H9 (cell line): ENCODE measurements around the gene CHCHD6. TPM values are rescaled to one million over a fixed set of nuclear protein-coding genes. Genes with fewer than 3 reads are reported as not detected.
A peak's percentile ranks its signal among the peaks of the same experiment; 100 is the strongest.

Source experiments
- DNase-seq: peaks from one replicate; pipeline ENCODE4 v3.0.0-alpha.2; 2017
- H2AFZ ChIP-seq: one replicate; pipeline ENCODE4 v1.6.1; 2013; ENCODE audit warnings: mild to moderate bottlenecking, low read length, control low read depth, moderate library complexity
- H2AK5ac ChIP-seq: 2 replicates; pipeline ENCODE4 v1.6.1; 2013; ENCODE audit warnings: low read length, control low read depth, mixed read lengths; ENCODE audit not compliant: insufficient read length
- H2BK120ac ChIP-seq: one replicate; pipeline ENCODE4 v1.6.1; 2013; ENCODE audit warnings: low read depth, mild to moderate bottlenecking, low read length, control low read depth, inconsistent platforms; ENCODE audit not compliant: poor library complexity, severe bottlenecking
- H2BK12ac ChIP-seq: 2 replicates; pipeline ENCODE4 v1.6.1; 2013; ENCODE audit warnings: low read length, control low read depth, mixed read lengths, low read depth; ENCODE audit not compliant: insufficient read length
- H2BK15ac ChIP-seq: 2 replicates; pipeline ENCODE4 v1.6.1; 2013; ENCODE audit warnings: low read depth, low read length, control low read depth
- H2BK20ac ChIP-seq: one replicate; pipeline ENCODE4 v1.6.1; 2013; ENCODE audit warnings: low read depth, mild to moderate bottlenecking, low read length, control low read depth, inconsistent platforms; ENCODE audit not compliant: poor library complexity, severe bottlenecking
- H2BK5ac ChIP-seq: 2 replicates; pipeline ENCODE4 v1.6.1; 2013; ENCODE audit warnings: low read length, control low read depth, mixed read lengths; ENCODE audit not compliant: insufficient read length
- H3K14ac ChIP-seq: 2 replicates; pipeline ENCODE4 v1.6.1; 2013; ENCODE audit warnings: low read length, control low read depth; ENCODE audit not compliant: insufficient read depth
- H3K18ac ChIP-seq: 2 replicates; pipeline ENCODE4 v1.6.1; 2013; ENCODE audit warnings: low read depth, mild to moderate bottlenecking, mixed read lengths, low read length, control low read depth; ENCODE audit not compliant: insufficient read length
- H3K23ac ChIP-seq: 2 replicates; pipeline ENCODE4 v1.6.1; 2013; ENCODE audit warnings: low read length, control low read depth, mixed read lengths, low read depth; ENCODE audit not compliant: insufficient read length
- H3K23me2 ChIP-seq: 2 replicates; pipeline ENCODE4 v1.6.1; 2013; ENCODE audit warnings: low read depth, mild to moderate bottlenecking, mixed read lengths, low read length, control low read depth; ENCODE audit not compliant: insufficient read length, poor library complexity, severe bottlenecking
- H3K27ac ChIP-seq: 2 replicates; pipeline ENCODE4 v1.5.1; 2013; ENCODE audit warnings: low read length, control low read depth, mixed read lengths, low read depth; ENCODE audit not compliant: insufficient read length
- H3K27me3 ChIP-seq: 2 replicates; pipeline ENCODE4 v1.6.1; 2013; ENCODE audit warnings: low read length, control low read depth, inconsistent platforms; ENCODE audit not compliant: insufficient read depth
- H3K4ac ChIP-seq: 2 replicates; pipeline ENCODE4 v1.6.1; 2013; ENCODE audit warnings: low read depth, mild to moderate bottlenecking, control low read depth, inconsistent platforms, low read length, moderate library complexity
- H3K4me1 ChIP-seq: 2 replicates; pipeline ENCODE4 v1.6.1; 2013; ENCODE audit warnings: low read length, control low read depth, inconsistent platforms; ENCODE audit not compliant: insufficient read depth
- H3K4me2 ChIP-seq: 2 replicates; pipeline ENCODE4 v1.6.1; 2013; ENCODE audit warnings: low read length, control low read depth, mixed read lengths; ENCODE audit not compliant: insufficient read length, insufficient read depth
- H3K56ac ChIP-seq: 2 replicates; pipeline ENCODE4 v1.6.1; 2013; ENCODE audit warnings: low read depth, mild to moderate bottlenecking, mixed read lengths, low read length, control low read depth; ENCODE audit not compliant: insufficient read length
- H3K79me1 ChIP-seq: 2 replicates; pipeline ENCODE4 v1.6.1; 2013; ENCODE audit warnings: low read depth, mild to moderate bottlenecking, moderate library complexity, low read length, control low read depth, inconsistent platforms; ENCODE audit not compliant: insufficient read depth, poor library complexity, severe bottlenecking
- H3K79me2 ChIP-seq: 2 replicates; pipeline ENCODE4 v1.6.1; 2013; ENCODE audit warnings: low read length, control low read depth, inconsistent platforms; ENCODE audit not compliant: insufficient read depth
- H3K9ac ChIP-seq: 2 replicates; pipeline ENCODE4 v1.6.1; 2013; ENCODE audit warnings: low read length, control low read depth, mixed read lengths; ENCODE audit not compliant: insufficient read length; ENCODE audit errors: extremely low read depth
- H3K9me3 ChIP-seq: one replicate; pipeline ENCODE4 v1.6.1; 2013; ENCODE audit warnings: low read depth, low read length, inconsistent platforms; ENCODE audit not compliant: control insufficient read depth
- H3T11ph ChIP-seq: one replicate; pipeline ENCODE4 v1.6.1; 2013; ENCODE audit warnings: mild to moderate bottlenecking, low read length, control low read depth, inconsistent platforms
- H4K20me1 ChIP-seq: one replicate; pipeline ENCODE4 v1.6.1; 2013; ENCODE audit not compliant: control insufficient read depth, insufficient read length, insufficient read depth
- H4K5ac ChIP-seq: 2 replicates; pipeline ENCODE4 v1.6.1; 2013; ENCODE audit warnings: low read depth, mild to moderate bottlenecking, mixed read lengths, low read length, control low read depth; ENCODE audit not compliant: insufficient read length
- H4K8ac ChIP-seq: replicated peaks from 2 replicates; pipeline ENCODE4 v1.6.1; 2013; ENCODE audit warnings: low read length, control low read depth, mixed read lengths, low read depth; ENCODE audit not compliant: insufficient read length
- H4K91ac ChIP-seq: 2 replicates; pipeline ENCODE4 v1.6.1; 2013; ENCODE audit warnings: low read depth, mild to moderate bottlenecking, moderate library complexity, mixed read lengths, low read length, control low read depth; ENCODE audit not compliant: insufficient read length
- H3K27ac Mint-ChIP-seq, 3 experiments: 2 replicates in 2 of 3; 3 replicates in 1 of 3; pipeline ENCODE4 v1.8.0; 2020 to 2021; ENCODE audit warnings: mixed read lengths in 3 of 3, mild to moderate bottlenecking in 1 of 3, moderate library complexity in 1 of 3
- H3K27me3 Mint-ChIP-seq: 2 replicates; pipeline ENCODE4 v1.8.0; 2021; ENCODE audit warnings: low read depth, mild to moderate bottlenecking, moderate library complexity, mixed read lengths
- H3K36me3 Mint-ChIP-seq, 3 experiments: 2 replicates in 2 of 3; 3 replicates in 1 of 3; pipeline ENCODE4 v1.8.0; 2020 to 2021; ENCODE audit warnings: low read depth in 3 of 3, mixed read lengths in 3 of 3; ENCODE audit not compliant: insufficient read depth in 1 of 3
- H3K4me1 Mint-ChIP-seq, 2 experiments: 2 replicates each; pipeline ENCODE4 v1.8.0; 2020; ENCODE audit warnings: mixed read lengths in 2 of 2
- H3K4me3 Mint-ChIP-seq, 2 experiments: 2 replicates in 1 of 2; 3 replicates in 1 of 2; pipeline ENCODE4 v1.8.0; 2020 to 2021; ENCODE audit warnings: mild to moderate bottlenecking in 2 of 2, mixed read lengths in 2 of 2, moderate library complexity in 1 of 2
- H3K9me3 Mint-ChIP-seq, 2 experiments: 2 replicates in 1 of 2; 3 replicates in 1 of 2; pipeline ENCODE4 v1.8.0; 2020; ENCODE audit warnings: mild to moderate bottlenecking in 2 of 2, mixed read lengths in 2 of 2, moderate library complexity in 1 of 2
- WGBS: extraction: QIAGEN DNeasy Blood & Tissue Kit; methylation state at CpG from one replicate; pipeline ENCODE4 v1.1.7; 2013; ENCODE audit warnings: missing lambda C conversion rate, low lambda C conversion rate, mixed read lengths; ENCODE audit not compliant: insufficient read length; ENCODE audit errors: extremely low coverage; 5-methylcytosine and 5-hydroxymethylcytosine counted together
- total RNA-seq: library from RNA; stranded (reverse); gene quantifications from 2 replicates; pipeline ENCODE4 v1.2.1, GENCODE V29; 2021
- TF ChIP-seq, protein P1 (sequence below): fragments of 200-600 bp; sonication (generic); conservative IDR thresholded peaks from 3 replicates; pipeline ENCODE4 v1.8.0; 2021; ENCODE audit warnings: antibody characterized with exemption, mild to moderate bottlenecking

Gene CHCHD6
- total RNA-seq, 1 experiment from 2014 or later: 34.2 TPM

- H3K56ac ChIP-seq: no peak overlapping the region
- H3K4me2 ChIP-seq: no peak overlapping the region
- H2BK20ac ChIP-seq: no peak overlapping the region
- no peak overlapping the region for H2AFZ ChIP-seq
- no peaks in the 10 kb centered on the region for H3K9me3 ChIP-seq
- no peak overlapping the region; the same call in 1 of the 2 replicates for H3K14ac ChIP-seq
- Mint-ChIP-seq H3K9me3 (peaks cover 6% of the 10 kb centered on the region in 2 experiments), H3K27me3 (peaks cover 51% of the 10 kb centered on the region), H3K4me1 (peaks cover 12 to 26% of the 10 kb centered on the region in 2 experiments), H3K27ac (no peak overlapping the region), H3K36me3 (no peaks in the 10 kb centered on the region), H3K4me3 (peak overlapping the region in 1 of 2 experiments; percentile 25; a peak in 2 of 5 replicates)
- no peak overlapping the region for H4K8ac ChIP-seq
- TF ChIP-seq, protein P1, sequence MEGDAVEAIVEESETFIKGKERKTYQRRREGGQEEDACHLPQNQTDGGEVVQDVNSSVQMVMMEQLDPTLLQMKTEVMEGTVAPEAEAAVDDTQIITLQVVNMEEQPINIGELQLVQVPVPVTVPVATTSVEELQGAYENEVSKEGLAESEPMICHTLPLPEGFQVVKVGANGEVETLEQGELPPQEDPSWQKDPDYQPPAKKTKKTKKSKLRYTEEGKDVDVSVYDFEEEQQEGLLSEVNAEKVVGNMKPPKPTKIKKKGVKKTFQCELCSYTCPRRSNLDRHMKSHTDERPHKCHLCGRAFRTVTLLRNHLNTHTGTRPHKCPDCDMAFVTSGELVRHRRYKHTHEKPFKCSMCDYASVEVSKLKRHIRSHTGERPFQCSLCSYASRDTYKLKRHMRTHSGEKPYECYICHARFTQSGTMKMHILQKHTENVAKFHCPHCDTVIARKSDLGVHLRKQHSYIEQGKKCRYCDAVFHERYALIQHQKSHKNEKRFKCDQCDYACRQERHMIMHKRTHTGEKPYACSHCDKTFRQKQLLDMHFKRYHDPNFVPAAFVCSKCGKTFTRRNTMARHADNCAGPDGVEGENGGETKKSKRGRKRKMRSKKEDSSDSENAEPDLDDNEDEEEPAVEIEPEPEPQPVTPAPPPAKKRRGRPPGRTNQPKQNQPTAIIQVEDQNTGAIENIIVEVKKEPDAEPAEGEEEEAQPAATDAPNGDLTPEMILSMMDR: no peak
- no peaks in the 10 kb centered on the region for H3K23me2 ChIP-seq
- H3K4me1 ChIP-seq: no peaks in the 10 kb centered on the region
- no peak overlapping the region for H3K18ac ChIP-seq
- H2BK12ac ChIP-seq: no peak overlapping the region
- H4K20me1 ChIP-seq: no peaks in the 10 kb centered on the region
- no peak overlapping the region for H2AK5ac ChIP-seq
- no peak overlapping the region for H3K27ac ChIP-seq
- no peaks in the 10 kb centered on the region for H3K79me2 ChIP-seq
- no peak overlapping the region for H2BK120ac ChIP-seq
- no peaks in the 10 kb centered on the region; the same call in 1 of the 2 replicates for H3K27me3 ChIP-seq
- no CpG with 5 or more reads among the region's 30 CpGs for WGBS
- no peak overlapping the region for H4K91ac ChIP-seq
- no peak for DNase-seq
- H2BK5ac ChIP-seq: no peak overlapping the region
- no peak overlapping the region; the same call in 1 of the 2 replicates for H2BK15ac ChIP-seq
- no peak overlapping the region for H3K9ac ChIP-seq
- H3K79me1 ChIP-seq: no peaks in the 10 kb centered on the region
- H3K4ac ChIP-seq: no peak overlapping the region
- no peak overlapping the region for H3T11ph ChIP-seq
- H3K23ac ChIP-seq: no peak overlapping the region
- no peak overlapping the region for H4K5ac ChIP-seq
Measured at GRCh38 chr3:126678693-126679317, 25.2 kb upstream of the CHCHD6 start.
